Measurements from ENCODE around the gene CRCP.

DNA sequence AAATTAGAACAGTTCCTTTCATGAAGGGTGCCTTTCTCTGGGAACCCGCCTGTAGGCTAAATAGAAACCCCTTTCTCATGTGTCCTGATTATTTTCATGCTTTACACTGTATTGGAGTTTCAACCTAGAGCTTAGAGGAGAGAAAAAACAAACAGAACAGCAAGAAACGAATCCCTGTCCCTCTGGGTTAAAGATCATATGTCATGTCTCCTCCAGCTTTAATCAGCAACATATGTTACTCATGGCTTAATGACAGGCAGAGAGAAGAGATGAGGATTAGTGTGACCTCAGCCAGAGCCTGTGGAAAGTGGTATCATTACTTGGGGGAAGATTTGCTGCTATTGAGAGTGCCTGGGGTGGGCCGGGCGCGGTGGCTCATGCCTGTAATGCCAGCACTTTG, 32.1 kb downstream of the CRCP start:
- TF ChIP-seq CTCF (IDR thresholded peaks at IDR 0.05 in 8 of 11, conservative IDR thresholded peaks at IDR 0.05 in 3 of 11) (no peak), POLR2AphosphoS5 (IDR thresholded peaks at IDR 0.05) (no peak), POLR2A (IDR thresholded peaks at IDR 0.05) (no peak)

Data from spleen (tissue), 7 donors.